A549 (cell line): ENCODE measurements around the gene KCNH2. TPM values are rescaled to one million over a fixed set of nuclear protein-coding genes. Genes with fewer than 3 reads are reported as not detected.

Experiments used
- ATAC-seq, 2 experiments: fragments of 200-7000 bp in 1 of 2; fragments of >200 bp in 1 of 2; cut with Nextera tagmentation in 1 of 2; cut with Tn5 transposase in 1 of 2; 3 replicates each; pipeline versions ENCODE4 v1.8.0 to v1.9.1; 2018 to 2020; ENCODE audit warnings: mild to moderate bottlenecking in 1 of 2, moderate library complexity in 1 of 2
- CTCF ChIA-PET: fragments of 300-600 bp; sonication (Branson Sonifier 250); formaldehyde crosslinking; extraction: SDS; loops from one replicate; lab custom pipeline; 2021; ENCODE audit warnings: antibody characterized with exemption, inconsistent platforms; lab: Yijun Ruan, JAX
- POLR2A ChIA-PET: fragments of 350-600 bp; formaldehyde crosslinking; extraction: SDS; loops from one replicate; lab custom pipeline; 2021; ENCODE audit warnings: antibody characterized with exemption, inconsistent platforms; lab: Yijun Ruan, JAX
- DNase-seq, 2 experiments: peaks; one replicate each; pipeline versions ENCODE4 v3.0.0 to v3.0.0-alpha.2; 2011 to 2016; ENCODE audit warnings: low read depth in 1 of 2, low spot score in 1 of 2
- FAIRE-seq: peaks from 2 replicates; lab custom pipeline; 2011; peaks lifted over from hg19 to GRCh38; lab: Jason Lieb, UNC
- H3K27ac ChIP-seq, 2 experiments: fragments of >200 bp; sonication (Bioruptor Twin); formaldehyde crosslinking; 3 replicates each; pipeline ENCODE4 v1.5.1; 2016 to 2017
- H3K4me1 ChIP-seq: fragments of >200 bp; sonication (Bioruptor Twin); formaldehyde crosslinking; 3 replicates; pipeline ENCODE4 v1.6.1; 2016
- H3K4me2 ChIP-seq: fragments of >200 bp; sonication (Bioruptor Twin); formaldehyde crosslinking; 3 replicates; pipeline ENCODE4 v1.6.1; 2016
- H3K4me3 ChIP-seq: fragments of >200 bp; sonication (Bioruptor Twin); formaldehyde crosslinking; 3 replicates; pipeline ENCODE4 v1.5.1; 2016
- H3K9me3 ChIP-seq: fragments of >200 bp; sonication (Bioruptor Twin); formaldehyde crosslinking; 3 replicates; pipeline ENCODE4 v1.6.1; 2016
- ATOH8 ChIP-seq: fragments of 250-450 bp; sonication (Bioruptor Pico); IDR thresholded peaks from 2 replicates; pipeline ENCODE4 v1.5.0; 2020; ENCODE audit warnings: low read depth, mild to moderate bottlenecking, moderate library complexity
- CBX8 ChIP-seq: fragments of 200-600 bp; sonication (generic); IDR thresholded peaks from 2 replicates; pipeline ENCODE4 v1.6.1; 2016
- CEBPB ChIP-seq, 2 experiments: fragments of >200 bp in 1 of 2; sonication (Bioruptor Twin) in 1 of 2; formaldehyde crosslinking in 1 of 2; IDR thresholded peaks; 2 replicates each; pipeline ENCODE4 v1.6.1; 2012 to 2016
- CHD4 ChIP-seq: fragments of 200-600 bp; sonication (generic); IDR thresholded peaks from 2 replicates; pipeline ENCODE4 v1.6.1; 2016; ENCODE audit warnings: antibody characterized with exemption, mild to moderate bottlenecking, borderline replicate concordance
- CTCF ChIP-seq: fragments of >200 bp; sonication (Bioruptor Twin); formaldehyde crosslinking; IDR thresholded peaks from 3 replicates; pipeline ENCODE4 v1.5.1; 2016
- ESRRA ChIP-seq: fragments of 150-350 bp; IDR thresholded peaks from 2 replicates; pipeline ENCODE4 v1.6.1; 2014; ENCODE audit warnings: mild to moderate bottlenecking, low read length, borderline replicate concordance
- FOSB ChIP-seq: fragments of 250-450 bp; sonication (Bioruptor Pico); IDR thresholded peaks from 2 replicates; pipeline ENCODE4 v1.5.0; 2020; ENCODE audit warnings: mild to moderate bottlenecking, moderate library complexity
- FOXS1 ChIP-seq: fragments of 250-450 bp; sonication (Bioruptor Pico); IDR thresholded peaks from 2 replicates; pipeline ENCODE4 v1.5.0; 2020; ENCODE audit warnings: mild to moderate bottlenecking, moderate library complexity
- GATA3 ChIP-seq: IDR thresholded peaks from 2 replicates; pipeline ENCODE4 v1.6.1; 2012; ENCODE audit warnings: borderline replicate concordance
- HDAC2 ChIP-seq: fragments of 200-600 bp; sonication (generic); IDR thresholded peaks from 2 replicates; pipeline ENCODE4 v1.6.1; 2016
- HES2 ChIP-seq: fragments of >200 bp; sonication (Bioruptor Twin); formaldehyde crosslinking; IDR thresholded peaks from 2 replicates; pipeline ENCODE4 v1.6.1; 2016
- HEYL ChIP-seq: fragments of 250-450 bp; sonication (Bioruptor Pico); IDR thresholded peaks from 2 replicates; pipeline ENCODE4 v1.8.0; 2021; ENCODE audit warnings: mild to moderate bottlenecking, moderate library complexity
- HOXA7 ChIP-seq: fragments of 250-450 bp; sonication (Bioruptor Pico); IDR thresholded peaks from 2 replicates; pipeline ENCODE4 v1.5.0; 2020; ENCODE audit warnings: mild to moderate bottlenecking, moderate library complexity
- HOXB13 ChIP-seq: fragments of 250-450 bp; sonication (Bioruptor Pico); IDR thresholded peaks from 2 replicates; pipeline ENCODE4 v1.5.0; 2020; ENCODE audit warnings: low read depth, mild to moderate bottlenecking, moderate library complexity
- JUN ChIP-seq, 2 experiments: fragments of >200 bp; sonication (Bioruptor Twin); formaldehyde crosslinking; IDR thresholded peaks; 2 replicates in 1 of 2; 3 replicates in 1 of 2; pipeline ENCODE4 v1.6.1; 2016 to 2017
- KDM1A ChIP-seq: fragments of 200-600 bp; sonication (generic); IDR thresholded peaks from 2 replicates; pipeline ENCODE4 v1.6.1; 2016; ENCODE audit warnings: low read depth, mild to moderate bottlenecking
- MAFK ChIP-seq: fragments of 450-650 bp; IDR thresholded peaks from 2 replicates; pipeline ENCODE4 v1.6.1; 2014; ENCODE audit not compliant: partially characterized antibody
- NFE2L2 ChIP-seq: fragments of 150-350 bp; conservative IDR thresholded peaks from 2 replicates; pipeline ENCODE4 v1.6.1; 2014; ENCODE audit warnings: low read length
- NPAS2 ChIP-seq: fragments of 250-450 bp; sonication (Bioruptor Pico); IDR thresholded peaks from 2 replicates; pipeline ENCODE4 v1.8.0; 2022; ENCODE audit warnings: mild to moderate bottlenecking, moderate library complexity, borderline replicate concordance
- NR3C1 ChIP-seq: fragments of >200 bp; sonication (Bioruptor Twin); formaldehyde crosslinking; IDR thresholded peaks from 3 replicates; pipeline ENCODE4 v1.6.1; 2017
- PBX3 ChIP-seq: IDR thresholded peaks from 2 replicates; pipeline ENCODE4 v1.6.1; 2012
- PHF8 ChIP-seq: fragments of 200-600 bp; sonication (generic); IDR thresholded peaks from 2 replicates; pipeline ENCODE4 v1.6.1; 2016; ENCODE audit warnings: low read depth, mild to moderate bottlenecking, antibody characterized with exemption, moderate library complexity, borderline replicate concordance
- RCOR1 ChIP-seq: fragments of 150-350 bp; IDR thresholded peaks from 2 replicates; pipeline ENCODE4 v1.6.1; 2014; ENCODE audit warnings: antibody characterized with exemption, low read length, low read depth
- REST ChIP-seq: fragments of 200-600 bp; sonication (generic); IDR thresholded peaks from 2 replicates; pipeline ENCODE4 v1.6.1; 2016; ENCODE audit warnings: antibody characterized with exemption, mild to moderate bottlenecking, moderate library complexity
- RFX5 ChIP-seq: fragments of 450-650 bp; IDR thresholded peaks from 2 replicates; pipeline ENCODE4 v1.7.1; 2014; ENCODE audit warnings: antibody characterized with exemption, mild to moderate bottlenecking, moderate library complexity
- RNF2 ChIP-seq: fragments of 200-600 bp; sonication (generic); IDR thresholded peaks from 2 replicates; pipeline ENCODE4 v1.6.1; 2016; ENCODE audit warnings: low read depth, mild to moderate bottlenecking, antibody characterized with exemption, moderate library complexity, borderline replicate concordance
- SMC3 ChIP-seq: fragments of >200 bp; sonication (Bioruptor Twin); formaldehyde crosslinking; IDR thresholded peaks from 3 replicates; pipeline ENCODE4 v1.6.1; 2018; ENCODE audit warnings: inconsistent platforms
- TFCP2L1 ChIP-seq: fragments of 250-450 bp; sonication (Bioruptor Pico); IDR thresholded peaks from 2 replicates; pipeline ENCODE4 v1.5.0; 2021; ENCODE audit warnings: mild to moderate bottlenecking
- TP53 ChIP-seq: fragments of 250-450 bp; sonication (Bioruptor Pico); IDR thresholded peaks from 2 replicates; pipeline ENCODE4 v1.5.0; 2021; ENCODE audit warnings: mild to moderate bottlenecking, moderate library complexity
- ZSCAN20 ChIP-seq: fragments of 250-450 bp; sonication (Bioruptor Pico); IDR thresholded peaks from 2 replicates; pipeline ENCODE4 v1.8.0; 2022; ENCODE audit warnings: mild to moderate bottlenecking, moderate library complexity
- WGBS: methylation state at CpG from one replicate; pipeline ENCODE4 v1.1.6; 2017; ENCODE audit errors: missing lambda C conversion rate; 5-methylcytosine and 5-hydroxymethylcytosine counted together
- polyA plus RNA-seq, 4 experiments: library from polyadenylated mRNA; depleted of rRNA in 3 of 4; stranded (reverse); fragments of >200 nt; fragmentation: RNase III in 1 of 4; extraction: RNeasy Plus Mini Kit Qiagen cat#74134 plus additional on column Dnase treatment in 1 of 4; gene quantifications; 2 replicates in 3 of 4; 3 replicates in 1 of 4; pipeline ENCODE4 v1.2.3, GENCODE V29; 2011 to 2017

Gene KCNH2
- polyA plus RNA-seq, 2 of the 4 experiments (the other 2 are of a cell fraction) = 0.26 to 0.41 TPM

- no peak for TF ChIP-seq REST
- no peak for TF ChIP-seq TP53 (CRISPR knock-in tag)
- TF ChIP-seq GATA3 = no peak
These were observed 21.5 kb upstream of the KCNH2 start (continued) for GRCh38 chr7:150999497-151000230.

- Histone ChIP-seq H3K4me1 (0 out of 3 replicates have a peak, but pooled peaks cover 5% of the 10 kb centered on the region), H3K4me2 (no peak overlapping the region), H3K27ac (no peak overlapping the region), H3K9me3 (no peaks in the 10 kb centered on the region), H3K4me3 (no peak overlapping the region)
- WGBS = 83% methylated on average over 4 of the region's 12 CpGs
- TF ChIP-seq TFCP2L1 = no peak
- no peak for TF ChIP-seq ZSCAN20
- no peak for TF ChIP-seq MAFK
- no peak for TF ChIP-seq HOXB13 (CRISPR knock-in tag)
- TF ChIP-seq HEYL (CRISPR knock-in tag) = no peak
- TF ChIP-seq NFE2L2 = no peak
- no peak for TF ChIP-seq CTCF
- TF ChIP-seq TP53 (CRISPR knock-in tag) = no peak
- no peak for TF ChIP-seq HES2
- no peak for TF ChIP-seq ATOH8 (CRISPR knock-in tag)
- no peak for TF ChIP-seq GATA3
- no peak for TF ChIP-seq ESRRA
- TF ChIP-seq FOSB (CRISPR knock-in tag) = no peak
- TF ChIP-seq NPAS2 (CRISPR knock-in tag) = no peak
- TF ChIP-seq JUN (IDR thresholded peaks at IDR 0.05) = no peak
- no peak for TF ChIP-seq SMC3
- TF ChIP-seq NR3C1 = no peak
- ATAC-seq = no peak
- DNase-seq = no peak
- POLR2A ChIA-PET = no interaction called here
- no peak for FAIRE-seq
- CTCF ChIA-PET = interaction anchor here (1.0 to 1.9 kb wide), 6 partner anchors 8 to 112 kb away, joined by 3 to 7 read pairs (median 4); no protein-coding TSS in a partner anchor
These were observed 20.9 kb upstream of the KCNH2 start for GRCh38 chr7:150999001-150999400.

GRCh38 chr7:150998341-150998740 is 20.2 kb upstream of the KCNH2 start:
- DNase-seq (no peak), FAIRE-seq (no peak), ATAC-seq (no peak)
- Histone ChIP-seq H3K4me1 (0 out of 3 replicates have a peak, but pooled peaks cover 2% of the 10 kb centered on the region), H3K9me3 (no peaks in the 10 kb centered on the region), H3K4me3 (no peak overlapping the region), H3K27ac (no peak overlapping the region), H3K4me2 (no peak overlapping the region)
- CTCF ChIA-PET = interaction anchor here (0.6 to 2.0 kb wide), 8 partner anchors 9 to 113 kb away, joined by 3 to 11 read pairs (median 6); no protein-coding TSS in a partner anchor
- POLR2A ChIA-PET = no interaction called here
- WGBS = 62% methylated on average over 19 of the region's 20 CpGs
- TF ChIP-seq RCOR1 (no peak), ESRRA (no peak), HOXA7 (no peak), CBX8 (no peak), FOXS1 (CRISPR knock-in tag) (no peak), PHF8 (no peak), PBX3 (no peak), RFX5 (no peak), KDM1A (no peak), CEBPB (IDR thresholded peaks at IDR 0.05) (no peak), RNF2 (no peak), HEYL (CRISPR knock-in tag) (no peak), CHD4 (no peak), ZSCAN20 (no peak), HDAC2 (no peak)
